Esophagus muscularis mucosa (tissue), 4 donors: ENCODE measurements around the gene CFAP90.

Source experiments
- EP300 ChIP-seq: sonication (generic); formaldehyde crosslinking; IDR thresholded peaks from one replicate; pipeline ENCODE4 v1.6.1; 2017; ENCODE audit warnings: antibody characterized with exemption
- POLR2A ChIP-seq: fragments of 450-650 bp; IDR thresholded peaks from one replicate; pipeline ENCODE4 v1.6.1; 2017; ENCODE audit warnings: antibody characterized with exemption, moderate library complexity, mild to moderate bottlenecking, low read depth
- POLR2AphosphoS5 ChIP-seq, 2 donors: sonication (generic); formaldehyde crosslinking; IDR thresholded peaks; one replicate each; pipeline ENCODE4 v1.6.1; 2017; ENCODE audit warnings: antibody characterized with exemption in 2 of 2
- TF ChIP-seq, protein P1 (sequence below), 3 experiments: fragments of 200-600 bp in 2 of 3; fragments of 450-650 bp in 1 of 3; sonication (generic) in 2 of 3; IDR thresholded peaks; one replicate each; pipeline ENCODE4 v1.5.1; 2017 to 2019; ENCODE audit warnings: antibody characterized with exemption in 3 of 3, mild to moderate bottlenecking in 2 of 3, moderate library complexity in 1 of 3

DNA sequence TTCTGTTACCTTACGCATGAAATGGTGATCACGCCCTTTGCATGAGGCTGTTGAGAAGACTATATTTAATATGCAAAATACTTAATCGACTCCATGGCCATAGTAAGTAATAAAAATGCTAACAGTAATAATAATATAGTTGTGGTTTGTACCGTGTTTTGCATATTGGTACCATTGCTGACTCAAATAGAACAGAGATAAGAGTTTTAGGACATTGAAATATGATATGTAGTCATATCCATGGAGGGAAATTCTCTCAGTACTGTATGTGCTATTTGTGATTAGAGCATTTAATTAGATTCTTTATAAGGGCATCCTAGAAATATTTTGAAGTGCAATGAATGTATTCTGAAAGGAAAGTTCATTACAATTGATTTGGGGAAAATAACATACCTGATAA lies 41.9 kb downstream of the CFAP90 start:
- TF ChIP-seq, protein P1, sequence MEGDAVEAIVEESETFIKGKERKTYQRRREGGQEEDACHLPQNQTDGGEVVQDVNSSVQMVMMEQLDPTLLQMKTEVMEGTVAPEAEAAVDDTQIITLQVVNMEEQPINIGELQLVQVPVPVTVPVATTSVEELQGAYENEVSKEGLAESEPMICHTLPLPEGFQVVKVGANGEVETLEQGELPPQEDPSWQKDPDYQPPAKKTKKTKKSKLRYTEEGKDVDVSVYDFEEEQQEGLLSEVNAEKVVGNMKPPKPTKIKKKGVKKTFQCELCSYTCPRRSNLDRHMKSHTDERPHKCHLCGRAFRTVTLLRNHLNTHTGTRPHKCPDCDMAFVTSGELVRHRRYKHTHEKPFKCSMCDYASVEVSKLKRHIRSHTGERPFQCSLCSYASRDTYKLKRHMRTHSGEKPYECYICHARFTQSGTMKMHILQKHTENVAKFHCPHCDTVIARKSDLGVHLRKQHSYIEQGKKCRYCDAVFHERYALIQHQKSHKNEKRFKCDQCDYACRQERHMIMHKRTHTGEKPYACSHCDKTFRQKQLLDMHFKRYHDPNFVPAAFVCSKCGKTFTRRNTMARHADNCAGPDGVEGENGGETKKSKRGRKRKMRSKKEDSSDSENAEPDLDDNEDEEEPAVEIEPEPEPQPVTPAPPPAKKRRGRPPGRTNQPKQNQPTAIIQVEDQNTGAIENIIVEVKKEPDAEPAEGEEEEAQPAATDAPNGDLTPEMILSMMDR (IDR thresholded peaks at IDR 0.05): no peak
- no peak for TF ChIP-seq POLR2A
- TF ChIP-seq EP300: no peak
- no peak for TF ChIP-seq POLR2AphosphoS5 (IDR thresholded peaks at IDR 0.05)
